GM19023 (cell line): ENCODE data around the gene TYW1B.
"Not testable (repeated sequence)": the region's sequence is repeated elsewhere in the genome, so short reads cannot be mapped to it uniquely, and the experiment has no call there.

Experiments used
- ATAC-seq: cut with Tn5 transposase; IDR thresholded peaks from one replicate; pipeline ENCODE4 v1.9.1; 2021; ENCODE audit warnings: mild to moderate bottlenecking, moderate library complexity; ENCODE audit not compliant: unreplicated experiment

Gene TYW1B

DNA sequence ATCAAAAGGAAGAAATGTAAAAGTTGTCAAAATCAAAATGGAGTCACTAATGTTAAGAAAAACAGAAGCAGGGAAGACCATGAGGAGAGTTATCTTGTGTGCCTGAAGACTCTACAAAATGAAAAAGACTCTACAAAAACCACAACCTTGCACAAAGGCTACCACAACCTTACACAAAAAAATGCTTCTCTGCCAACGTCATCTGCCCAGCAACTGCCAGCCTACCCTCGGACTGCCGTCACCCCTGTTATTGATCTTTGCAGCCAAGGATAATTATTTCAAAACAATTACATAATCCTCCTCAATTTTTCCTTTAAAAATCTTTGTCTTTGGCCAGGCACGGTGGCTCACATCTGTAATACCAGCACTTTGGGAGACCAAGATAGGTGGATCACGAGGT lies 61.0 kb downstream of the TYW1B start:
- not testable (repeated sequence) for ATAC-seq

DNA sequence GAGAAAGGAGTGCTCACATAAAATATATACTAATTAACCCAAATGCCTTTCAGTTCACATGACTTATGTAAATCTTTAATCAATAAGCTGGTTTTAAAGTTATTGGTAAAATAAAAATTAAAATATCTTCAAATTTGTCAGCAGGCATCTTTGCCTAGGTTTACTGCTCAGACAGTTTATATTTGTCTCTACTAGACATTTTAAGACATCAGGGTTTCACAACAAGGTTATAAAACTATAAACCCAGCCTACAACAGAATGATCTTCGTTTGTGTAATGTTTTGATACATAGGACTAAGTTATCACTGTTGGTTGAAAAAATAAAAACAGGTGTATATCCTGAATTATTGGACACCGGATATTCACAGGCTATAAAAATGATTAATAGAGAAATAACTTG lies 67.4 kb downstream of the TYW1B start:
- no peak for ATAC-seq

DNA sequence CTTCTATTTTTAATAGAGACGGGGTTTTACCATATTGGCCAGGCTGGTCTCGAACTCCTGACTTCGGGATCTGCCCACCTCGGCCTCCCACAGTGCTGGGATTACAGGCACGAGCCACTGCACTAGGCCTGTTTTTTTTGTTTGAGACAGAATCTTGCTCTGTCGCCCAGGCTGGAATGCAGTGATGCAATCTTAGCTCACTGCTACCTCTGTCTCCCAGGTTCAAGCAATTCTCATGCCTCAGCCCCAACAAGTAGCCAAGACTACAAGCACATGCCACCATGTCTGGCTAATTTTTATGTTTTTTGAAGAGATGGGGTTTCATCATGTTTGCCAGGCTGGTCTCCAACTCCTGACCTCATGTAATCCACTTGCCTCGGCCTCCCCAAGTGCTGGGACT lies 73.7 kb downstream of the TYW1B start:
- no peak for ATAC-seq

DNA sequence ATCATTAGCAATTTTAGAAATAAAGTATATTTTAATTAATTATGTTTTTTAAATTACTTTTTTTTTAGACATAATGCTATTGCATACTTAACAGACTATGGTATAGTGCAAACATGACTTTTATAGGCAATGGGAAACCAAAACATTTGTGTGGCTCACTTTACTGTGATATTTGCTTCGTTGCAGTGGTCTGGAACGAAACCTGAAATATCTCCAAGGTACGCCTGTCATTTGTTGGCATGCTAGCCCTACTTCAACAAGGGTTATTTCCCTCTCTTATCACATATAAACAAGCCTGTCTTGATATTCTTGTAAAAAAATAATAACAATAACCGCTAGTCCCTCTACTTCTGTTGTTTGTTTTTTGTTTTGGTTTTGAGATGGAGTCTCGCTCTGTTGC lies 74.2 kb downstream of the TYW1B start:
- no peak for ATAC-seq

DNA sequence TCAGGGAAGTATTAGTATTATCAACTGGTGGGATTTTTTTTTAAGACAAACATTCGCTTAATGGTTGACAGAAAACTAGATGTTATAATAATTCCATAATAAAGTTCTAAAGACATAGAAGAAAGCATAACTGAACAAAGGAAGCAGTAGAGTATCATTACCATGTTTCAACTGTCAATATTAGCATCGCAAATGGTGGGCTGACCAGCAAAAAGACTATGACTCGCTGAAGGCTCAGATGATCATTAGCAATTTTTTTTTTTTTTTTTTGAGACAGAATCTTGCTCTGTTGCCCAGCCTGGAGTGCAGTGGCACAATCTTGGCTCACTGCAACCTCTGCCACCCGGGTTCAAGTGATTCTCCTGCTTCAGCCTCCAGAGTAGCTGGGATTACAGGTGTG lies 74.8 kb downstream of the TYW1B start:
- not testable (repeated sequence) for ATAC-seq

DNA sequence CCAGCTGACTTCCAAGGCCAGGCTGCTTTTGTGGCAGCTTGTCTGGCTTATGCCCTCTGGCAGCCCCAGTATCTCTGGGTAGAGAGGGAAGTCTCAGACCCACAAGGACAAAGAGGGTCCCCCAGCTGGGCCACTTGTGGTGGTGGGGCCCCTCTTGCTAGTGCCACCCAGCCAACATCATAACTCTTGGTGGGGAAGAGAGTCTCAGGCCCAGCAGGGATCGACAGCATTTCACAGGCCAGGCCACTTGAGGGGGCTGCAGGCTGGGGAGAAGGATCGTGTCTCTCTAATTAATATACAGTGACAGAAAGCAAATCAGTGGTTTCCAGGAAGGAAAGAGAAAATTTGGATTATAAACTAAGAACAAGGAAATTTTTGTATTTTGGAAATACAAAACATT lies 76.0 kb downstream of the TYW1B start:
- no peak for ATAC-seq

DNA sequence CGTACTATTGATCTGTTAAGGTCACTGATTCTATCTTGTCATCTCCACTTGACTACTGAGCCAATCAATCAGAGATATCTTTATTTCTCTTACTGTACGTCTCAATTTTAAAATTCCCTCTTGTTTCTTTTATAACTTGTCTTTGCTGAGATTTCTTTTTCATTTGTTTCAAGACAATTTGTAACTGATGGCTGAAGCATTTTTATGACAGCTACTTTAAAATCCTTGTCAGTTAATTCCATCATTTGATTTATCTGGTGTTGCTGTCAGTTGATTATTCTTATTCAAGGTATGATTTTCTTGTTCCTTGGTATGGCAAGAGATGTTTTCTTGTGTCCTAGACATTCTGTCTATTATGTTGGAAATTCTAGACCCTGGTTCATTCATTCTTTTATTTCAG lies 76.6 kb downstream of the TYW1B start:
- ATAC-seq: no peak

DNA sequence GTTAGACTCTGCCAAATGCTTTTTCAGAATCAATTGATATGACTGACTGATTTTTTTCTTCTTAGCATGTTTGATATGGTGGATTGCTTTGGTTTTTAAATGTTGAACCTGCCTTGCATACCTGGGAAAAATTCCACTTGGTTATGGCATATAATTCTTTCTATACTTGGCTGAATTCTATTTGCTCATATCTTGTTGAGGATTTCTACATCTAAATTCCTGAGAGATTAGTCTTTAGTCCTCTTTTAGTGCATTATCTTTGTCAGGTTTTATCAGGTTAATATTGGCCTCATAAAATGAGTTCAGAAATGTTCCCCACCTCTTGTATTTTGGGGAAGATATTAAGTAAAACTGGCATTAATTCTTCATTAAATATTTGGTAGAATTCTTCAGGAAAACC lies 79.4 kb downstream of the TYW1B start:
- not testable (repeated sequence) for ATAC-seq

DNA sequence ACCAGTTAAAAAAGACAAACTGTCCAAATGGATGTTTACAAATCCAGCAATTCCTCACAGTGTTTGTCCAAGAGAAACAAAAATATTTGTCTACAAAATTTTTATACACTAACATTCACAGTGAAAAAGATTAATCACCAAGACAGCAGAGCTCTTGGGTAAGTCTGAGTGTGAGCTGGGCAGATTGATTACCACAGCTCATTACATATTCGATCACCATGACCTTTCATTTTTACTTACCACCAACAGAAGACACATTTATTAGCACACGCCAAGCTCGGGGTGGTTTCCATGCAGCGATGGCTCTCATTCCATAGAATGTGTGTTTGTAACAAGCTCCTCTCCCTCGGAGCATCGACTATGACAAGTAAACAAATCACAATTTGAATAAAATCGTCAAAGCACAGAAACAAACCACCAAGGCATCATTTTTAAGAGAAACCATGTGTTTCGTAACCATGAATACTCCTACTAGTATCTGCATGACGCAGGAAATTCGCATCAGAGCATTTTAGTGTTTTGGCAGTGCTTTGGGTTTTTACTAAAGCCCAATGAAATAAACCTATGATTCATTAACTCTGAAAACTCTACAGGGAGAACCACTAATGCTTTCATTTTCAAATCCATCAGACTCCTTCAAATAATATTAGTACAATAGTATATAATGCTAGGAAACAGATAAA lies 83.6 kb downstream of the TYW1B start:
- ATAC-seq: not testable (repeated sequence)

DNA sequence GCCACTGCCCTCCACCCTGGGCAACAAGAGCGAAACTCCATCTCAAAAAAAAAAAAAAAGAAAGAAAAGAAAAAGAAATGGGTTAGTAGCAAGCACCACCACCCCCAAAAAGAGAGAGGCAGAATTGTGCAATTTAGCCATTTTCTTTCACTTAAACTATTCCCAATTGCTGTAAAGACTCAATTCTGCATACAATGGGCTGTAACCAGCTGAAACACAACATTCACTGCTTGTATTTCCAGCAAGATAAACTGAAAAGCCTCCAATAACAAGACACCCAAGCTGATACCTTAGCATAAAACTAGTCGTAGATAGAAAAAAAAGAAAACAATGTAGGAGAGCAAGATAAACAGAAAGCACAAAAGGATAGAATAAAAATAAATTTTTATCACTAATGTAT lies 84.2 kb downstream of the TYW1B start:
- ATAC-seq: not testable (repeated sequence)

DNA sequence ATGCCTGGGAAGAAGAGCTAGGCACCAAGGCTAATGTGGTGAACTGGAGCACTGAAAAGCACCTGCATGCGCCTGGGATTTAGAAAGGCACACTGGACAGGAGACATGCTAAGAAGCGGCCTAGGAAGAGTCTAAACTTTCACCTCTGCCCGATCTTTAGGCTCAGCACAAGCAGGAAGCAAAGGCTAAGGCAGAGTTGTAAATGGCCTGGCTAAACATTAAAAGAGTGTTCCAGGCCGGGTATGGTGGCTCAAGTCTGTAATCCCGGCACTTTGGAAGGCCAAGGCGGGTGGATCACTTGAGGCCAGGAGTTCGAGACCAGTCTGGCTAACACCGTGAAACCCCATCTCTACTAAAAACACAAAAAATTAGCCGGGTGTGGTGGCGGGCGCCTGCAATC lies 88.3 kb downstream of the TYW1B start:
- ATAC-seq: not testable (repeated sequence)

DNA sequence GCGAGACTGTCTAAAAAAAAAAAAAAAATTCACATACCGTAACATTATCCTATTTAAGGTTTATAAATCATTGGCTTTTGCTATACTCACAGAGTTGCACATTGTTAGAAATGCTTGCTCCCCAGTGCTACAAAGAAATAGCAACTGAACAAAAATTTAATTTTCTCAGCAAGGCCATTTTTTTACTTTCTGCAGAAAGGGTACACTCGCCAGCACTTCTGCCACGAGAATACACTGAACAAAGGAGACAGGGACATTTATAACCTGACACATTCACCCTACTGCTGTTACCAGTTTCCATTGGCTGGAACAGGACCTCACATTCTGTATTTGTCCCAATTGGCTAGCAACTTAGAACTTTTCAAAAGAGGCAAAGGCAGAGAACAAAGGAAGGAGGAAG lies 92.1 kb downstream of the TYW1B start:
- not testable (repeated sequence) for ATAC-seq

DNA sequence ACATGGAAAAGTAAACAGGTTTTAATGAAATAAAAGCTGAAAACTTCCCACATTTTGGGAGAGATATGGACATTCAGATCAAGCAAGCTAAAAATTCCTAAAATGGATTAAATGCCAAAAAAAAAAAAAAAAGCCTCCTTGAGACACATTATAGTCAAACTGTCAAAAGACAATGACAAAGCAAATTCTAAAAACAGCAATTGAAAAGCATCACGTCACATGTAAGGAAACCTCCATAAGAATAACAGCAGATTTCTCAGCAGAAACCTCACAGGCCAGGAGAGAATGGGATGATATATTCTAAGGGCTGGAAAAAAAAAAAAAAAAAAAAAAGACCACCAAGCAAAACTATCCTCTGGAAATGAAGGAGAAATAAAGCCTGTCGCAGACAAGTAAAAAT lies 97.2 kb downstream of the TYW1B start:
- ATAC-seq: not testable (repeated sequence)

DNA sequence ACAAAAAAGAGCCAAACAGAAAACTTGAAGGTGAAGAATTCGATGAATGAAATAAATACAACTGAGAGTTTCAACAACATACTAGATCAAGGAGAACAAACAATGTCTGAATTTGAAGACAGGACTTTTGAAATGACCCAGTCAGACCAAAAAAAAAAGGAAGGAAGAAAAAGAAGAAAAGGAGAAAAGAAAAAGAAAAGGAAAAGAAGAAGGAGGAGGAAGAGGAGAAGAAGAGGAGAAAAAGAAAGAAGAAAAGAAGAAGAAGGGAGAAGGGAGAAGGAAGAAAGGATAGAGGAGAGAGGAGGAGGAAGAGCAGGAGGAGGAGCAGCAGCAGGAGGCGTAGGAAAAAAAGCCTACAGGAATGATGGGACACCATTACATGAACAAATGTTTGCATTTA lies 97.6 kb downstream of the TYW1B start:
- ATAC-seq: not testable (repeated sequence)

DNA sequence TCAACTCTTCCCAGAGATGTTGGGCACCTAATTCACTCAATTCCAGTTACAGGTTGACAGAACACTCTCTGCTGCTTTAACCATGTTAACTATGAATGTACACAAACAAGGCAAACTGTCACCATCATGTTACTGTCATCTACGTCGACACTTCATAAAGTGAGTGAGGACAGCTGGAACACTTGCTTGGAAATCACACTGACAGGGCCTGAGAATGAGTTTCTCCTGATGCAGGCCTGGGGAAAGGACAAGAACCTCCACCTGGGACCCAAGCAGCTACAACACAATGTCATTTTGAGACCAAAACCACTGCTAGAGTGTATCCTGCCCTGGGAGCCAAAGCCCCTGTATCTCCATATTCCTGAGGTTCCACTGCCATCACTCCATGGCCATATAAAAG lies 98.9 kb downstream of the TYW1B start:
- not testable (repeated sequence) for ATAC-seq

DNA sequence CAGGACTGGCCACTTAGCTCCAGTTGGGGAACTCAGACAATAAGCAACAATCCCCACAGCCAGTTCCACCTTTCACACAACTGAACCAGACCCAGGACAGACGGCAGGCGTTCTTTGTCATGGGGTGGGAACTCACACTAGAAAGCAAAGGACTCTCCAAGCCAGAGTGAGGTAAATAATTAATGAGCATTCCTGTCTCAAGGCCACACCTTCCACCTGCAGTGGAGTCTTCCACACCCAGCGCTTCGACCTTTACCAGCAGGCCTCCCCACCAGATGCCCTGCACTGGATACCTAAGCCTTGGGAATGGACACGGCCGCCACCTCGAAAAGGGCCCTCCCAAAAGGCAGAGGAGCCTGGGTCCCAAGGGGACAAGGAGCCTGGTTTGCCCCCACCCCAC lies 105.3 kb downstream of the TYW1B start:
- ATAC-seq: not testable (repeated sequence)

DNA sequence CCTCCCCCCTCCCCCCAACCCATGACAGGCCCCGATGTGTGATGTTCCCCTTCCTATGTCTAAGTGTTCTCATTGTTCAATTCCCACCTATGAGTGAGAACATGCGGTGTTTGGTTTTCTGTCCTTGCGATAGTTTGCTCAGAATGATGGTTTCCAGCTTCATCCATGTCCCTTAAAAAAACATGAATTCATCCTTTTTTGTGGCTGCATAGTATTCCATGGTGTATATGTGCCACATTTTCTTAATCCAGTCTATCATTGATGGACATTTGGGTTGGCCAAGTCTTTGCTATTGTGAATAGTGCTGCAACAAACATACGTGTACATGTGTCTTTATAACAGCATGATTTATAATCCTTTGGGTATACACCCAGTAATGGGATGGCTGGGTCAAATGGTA lies 107.1 kb downstream of the TYW1B start:
- ATAC-seq: not testable (repeated sequence)

DNA sequence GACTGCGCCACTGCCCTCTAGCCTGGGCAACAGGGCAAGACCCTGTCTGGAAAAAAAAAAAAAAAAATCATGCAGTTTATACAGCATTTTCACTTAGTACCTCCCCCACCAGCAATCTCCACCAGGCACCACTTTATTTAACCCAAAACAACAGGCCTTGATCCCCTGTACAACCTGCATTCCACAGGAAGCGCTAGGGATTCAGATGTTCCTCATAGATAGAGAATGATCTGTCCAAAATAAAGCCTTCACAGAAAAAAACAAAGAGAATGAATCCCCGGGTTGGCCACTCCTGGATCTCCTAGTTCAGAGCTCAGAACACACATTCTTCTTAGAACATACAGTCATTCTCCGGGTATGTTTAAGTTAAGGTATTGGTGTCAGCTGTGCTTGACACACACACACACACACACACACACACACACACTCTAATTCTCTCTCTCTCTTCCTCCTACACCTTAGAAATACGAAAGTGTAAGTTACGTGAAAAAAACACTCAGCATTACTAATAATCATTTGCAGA lies 110.7 kb downstream of the TYW1B start:
- not testable (repeated sequence) for ATAC-seq

DNA sequence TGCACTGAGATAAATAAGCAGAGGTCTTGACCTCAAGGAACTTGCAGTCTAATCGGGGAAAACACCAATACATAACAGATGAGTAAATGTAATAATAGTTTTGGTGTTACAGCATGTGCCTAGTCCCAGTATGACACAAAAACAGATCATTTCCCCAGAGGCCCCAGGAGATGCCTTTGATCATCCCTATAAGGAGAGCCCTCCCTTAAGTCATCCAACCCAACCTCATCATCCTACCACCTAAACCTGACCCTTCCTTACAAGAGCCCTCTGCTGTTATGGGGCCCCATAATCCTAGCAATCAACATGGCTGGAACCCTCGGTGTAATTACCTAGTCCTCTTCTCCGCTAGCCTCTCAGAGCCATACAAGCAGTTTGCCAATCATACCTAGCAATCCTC lies 116.1 kb downstream of the TYW1B start:
- ATAC-seq: not testable (repeated sequence)

DNA sequence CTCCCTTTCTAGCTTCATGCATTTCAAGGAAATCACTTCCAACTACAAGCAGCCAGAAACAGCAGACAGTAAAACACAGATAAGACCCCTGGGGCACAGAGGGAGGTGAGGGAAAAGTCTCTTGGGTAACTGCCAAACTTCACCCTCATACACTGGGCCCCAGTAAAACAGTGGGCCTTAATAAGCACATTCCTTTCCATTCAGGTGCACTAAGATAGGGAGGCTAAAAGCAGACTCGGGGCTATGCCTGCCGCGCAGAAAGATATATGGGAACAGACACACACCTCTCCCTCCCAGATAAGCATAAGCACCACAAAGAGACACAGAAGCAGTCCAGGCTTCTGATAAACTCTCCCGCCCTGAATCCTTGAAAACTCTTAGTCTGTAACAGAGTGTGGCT lies 117.0 kb downstream of the TYW1B start:
- ATAC-seq: no peak

DNA sequence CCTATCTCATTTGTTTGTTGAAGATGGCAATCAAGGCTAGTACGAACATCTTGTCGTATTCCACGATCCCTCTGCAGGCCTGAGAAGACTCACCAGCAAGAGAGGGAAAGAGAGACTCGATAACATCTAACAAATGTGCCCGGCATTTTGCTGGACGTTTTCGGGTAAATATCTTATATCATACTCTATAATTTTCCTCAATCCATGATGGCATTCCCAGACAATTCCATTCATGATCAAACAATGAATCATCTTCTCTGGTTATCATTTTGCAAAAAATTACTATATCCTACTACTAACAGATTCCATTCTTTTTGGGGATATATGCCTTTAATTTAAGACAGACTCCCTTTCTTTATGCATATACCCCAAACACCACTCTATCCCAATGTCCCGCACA lies 118.1 kb downstream of the TYW1B start:
- no peak for ATAC-seq

DNA sequence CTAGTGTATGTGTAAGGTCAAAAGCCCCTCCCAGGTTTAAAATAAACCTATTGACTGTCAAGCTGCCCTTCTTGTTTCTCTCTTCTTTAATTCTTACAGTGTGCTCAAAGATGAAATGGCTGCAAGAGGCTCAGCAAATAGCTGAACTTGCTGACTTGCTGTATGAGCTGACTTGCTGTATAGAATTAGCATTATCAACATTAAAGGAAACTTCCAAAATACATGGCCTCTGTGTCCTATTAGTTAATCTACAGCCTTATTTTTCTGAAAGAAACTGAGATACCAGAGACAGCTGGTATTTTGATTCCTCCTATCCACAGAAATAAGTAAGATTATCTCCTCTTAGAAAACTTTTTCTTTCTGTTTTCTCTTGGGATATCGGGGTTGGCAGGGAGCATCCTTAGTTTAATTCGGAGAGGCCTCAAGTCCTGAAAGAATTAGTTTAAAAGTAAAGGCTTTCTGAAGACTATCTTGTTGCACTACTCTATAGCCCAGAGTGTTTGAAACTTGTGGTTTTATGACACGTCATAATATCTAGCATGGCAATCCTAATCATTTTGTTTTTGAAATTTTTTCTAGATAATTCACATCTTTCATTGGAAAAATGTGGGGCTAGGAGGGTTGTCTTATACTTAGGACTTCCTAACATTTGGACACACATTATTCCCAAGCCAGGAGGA lies 119.5 kb downstream of the TYW1B start:
- not testable (repeated sequence) for ATAC-seq
